BE2C (cell line): ENCODE measurements around the gene SUPT3H.
"Not testable (repeated sequence)": the region's sequence is repeated elsewhere in the genome, so short reads cannot be mapped to it uniquely, and the experiment has no call there.

Experiments
- DNase-seq: peaks from one replicate; pipeline ENCODE4 v3.0.0-alpha.2; 2020
- H3K27me3 ChIP-seq: fragments of 250-450 bp; sonication (Bioruptor Pico); 2 replicates; pipeline ENCODE4 v1.5.1; 2020; ENCODE audit warnings: mild to moderate bottlenecking
- H3K36me3 ChIP-seq: fragments of 250-450 bp; sonication (Bioruptor Pico); 2 replicates; pipeline ENCODE4 v1.5.1; 2020; ENCODE audit warnings: mild to moderate bottlenecking
- H3K4me1 ChIP-seq: fragments of 250-450 bp; sonication (Bioruptor Pico); 2 replicates; pipeline ENCODE4 v1.5.1; 2020
- H3K4me3 ChIP-seq: 2 replicates; pipeline ENCODE4 v1.5.1; 2011; ENCODE audit warnings: low read depth, low read length
- H3K9me3 ChIP-seq: fragments of 250-450 bp; sonication (Bioruptor Pico); 2 replicates; pipeline ENCODE4 v1.5.1; 2020
- CTCF ChIP-seq: IDR thresholded peaks from 2 replicates; pipeline ENCODE4 v1.5.1; 2012; ENCODE audit warnings: mild to moderate bottlenecking, low read depth, low read length

Gene SUPT3H

GRCh38 chr6:45184040-45184439, 193.7 kb downstream of the SUPT3H start:
- H3K9me3 ChIP-seq, result no peaks in the 10 kb centered on the region
- H3K4me1 ChIP-seq, result no peaks in the 10 kb centered on the region
- no peak for DNase-seq
- TF ChIP-seq CTCF, result no peak
- no peaks in the 10 kb centered on the region for H3K36me3 ChIP-seq
- H3K27me3 ChIP-seq, result no peaks in the 10 kb centered on the region
- H3K4me3 ChIP-seq, result no peak overlapping the region

GRCh38 chr6:45176373-45176772, 201.4 kb downstream of the SUPT3H start:
- not testable (repeated sequence) for H3K36me3 ChIP-seq, H3K4me1 ChIP-seq, H3K9me3 ChIP-seq, H3K4me3 ChIP-seq, H3K27me3 ChIP-seq, DNase-seq

- TF ChIP-seq CTCF, result no peak
- no peak for DNase-seq
Measured at GRCh38 chr6:45175272-45175671, 202.5 kb downstream of the SUPT3H start.

GRCh38 chr6:45174045-45174444, 203.7 kb downstream of the SUPT3H start:
- no peaks in the 10 kb centered on the region for H3K4me1 ChIP-seq
- TF ChIP-seq CTCF, result no peak
- no peaks in the 10 kb centered on the region for H3K9me3 ChIP-seq
- H3K36me3 ChIP-seq, result no peaks in the 10 kb centered on the region
- no peaks in the 10 kb centered on the region for H3K27me3 ChIP-seq
- DNase-seq, result no peak
- no peak overlapping the region for H3K4me3 ChIP-seq

More at GRCh38 chr6:45175272-45175671, 202.5 kb downstream of the SUPT3H start:
- Histone ChIP-seq H3K9me3 (no peaks in the 10 kb centered on the region), H3K36me3 (no peaks in the 10 kb centered on the region), H3K27me3 (no peaks in the 10 kb centered on the region), H3K4me1 (no peaks in the 10 kb centered on the region), H3K4me3 (no peak overlapping the region)

- Histone ChIP-seq H3K9me3 (no peaks in the 10 kb centered on the region), H3K27me3 (no peaks in the 10 kb centered on the region), H3K36me3 (no peaks in the 10 kb centered on the region), H3K4me3 (no peak overlapping the region), H3K4me1 (no peaks in the 10 kb centered on the region)
- TF ChIP-seq CTCF, result no peak
- DNase-seq, result no peak
Measured at GRCh38 chr6:45171380-45171779, 206.4 kb downstream of the SUPT3H start.

- DNase-seq, result no peak
- Histone ChIP-seq H3K36me3 (no peaks in the 10 kb centered on the region), H3K9me3 (no peaks in the 10 kb centered on the region), H3K4me3 (no peak overlapping the region), H3K27me3 (no peaks in the 10 kb centered on the region), H3K4me1 (no peaks in the 10 kb centered on the region)
- no peak for TF ChIP-seq CTCF
Measured at GRCh38 chr6:45170309-45170708, 207.4 kb downstream of the SUPT3H start.

GRCh38 chr6:45169815-45170214, 207.9 kb downstream of the SUPT3H start:
- Histone ChIP-seq H3K36me3 (no peaks in the 10 kb centered on the region), H3K4me3 (no peak overlapping the region), H3K27me3 (no peaks in the 10 kb centered on the region), H3K4me1 (no peaks in the 10 kb centered on the region), H3K9me3 (no peaks in the 10 kb centered on the region)
- DNase-seq, result no peak
- no peak for TF ChIP-seq CTCF
